Ectodermal cell (in vitro differentiated cells): ENCODE results near the gene MEIKIN.

ENCODE experiments used
- H3K27ac ChIP-seq: 2 replicates; pipeline ENCODE4 v1.7.0; 2013; ENCODE audit warnings: mild to moderate bottlenecking, low read depth, low read length; ENCODE audit not compliant: insufficient read depth, poor library complexity, severe bottlenecking
- H3K27me3 ChIP-seq: 2 replicates; pipeline ENCODE4 v1.7.0; 2013; ENCODE audit warnings: mild to moderate bottlenecking, low read length; ENCODE audit not compliant: insufficient read depth, control insufficient read depth, poor library complexity, severe bottlenecking
- H3K36me3 ChIP-seq: one replicate; pipeline ENCODE4 v1.7.0; 2013; ENCODE audit warnings: low read length; ENCODE audit not compliant: control insufficient read depth, insufficient read depth
- H3K4me1 ChIP-seq: one replicate; pipeline ENCODE4 v1.7.0; 2013; ENCODE audit warnings: low read length; ENCODE audit not compliant: control insufficient read depth, insufficient read depth
- H3K4me3 ChIP-seq: 2 replicates; pipeline ENCODE4 v1.7.0; 2013; ENCODE audit warnings: low read depth, low read length, control low read depth; ENCODE audit not compliant: insufficient read depth
- H3K9me3 ChIP-seq: 2 replicates; pipeline ENCODE4 v1.7.0; 2013; ENCODE audit warnings: mild to moderate bottlenecking, low read length, moderate library complexity; ENCODE audit not compliant: control insufficient read depth
- WGBS, 2 experiments: methylation state at CpG; one replicate each; pipeline ENCODE4 v1.1.7; 2013; ENCODE audit warnings: missing lambda C conversion rate in 2 of 2; 5-methylcytosine and 5-hydroxymethylcytosine counted together

Gene MEIKIN

DNA sequence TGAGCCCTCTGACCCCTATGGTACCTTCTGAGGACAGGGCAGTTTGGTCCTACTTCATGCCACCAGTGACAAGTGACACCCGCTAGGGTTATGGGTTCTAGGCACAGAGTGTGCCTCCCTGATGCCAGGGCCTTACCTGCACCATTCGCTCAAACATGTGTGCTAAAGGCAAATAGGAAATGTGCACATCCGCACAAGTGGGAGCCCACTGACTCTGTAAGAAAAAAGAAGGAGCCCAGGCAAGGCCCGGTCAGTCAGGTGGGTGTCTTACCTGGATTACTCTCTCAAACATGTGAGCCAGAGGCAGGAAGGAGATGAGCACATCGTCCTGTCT, 29.1 kb upstream of the MEIKIN start:
- no peaks in the 10 kb centered on the region for H3K27me3 ChIP-seq
- H3K27ac ChIP-seq, result no peak overlapping the region
- H3K9me3 ChIP-seq, result no peaks in the 10 kb centered on the region
- H3K4me1 ChIP-seq, result peaks cover 9% of the 10 kb centered on the region
- 79 to 86% methylated on average over 5 of the region's 5 CpGs for WGBS, 2 experiments
- H3K4me3 ChIP-seq, result no peak overlapping the region
- no peaks in the 10 kb centered on the region for H3K36me3 ChIP-seq

DNA sequence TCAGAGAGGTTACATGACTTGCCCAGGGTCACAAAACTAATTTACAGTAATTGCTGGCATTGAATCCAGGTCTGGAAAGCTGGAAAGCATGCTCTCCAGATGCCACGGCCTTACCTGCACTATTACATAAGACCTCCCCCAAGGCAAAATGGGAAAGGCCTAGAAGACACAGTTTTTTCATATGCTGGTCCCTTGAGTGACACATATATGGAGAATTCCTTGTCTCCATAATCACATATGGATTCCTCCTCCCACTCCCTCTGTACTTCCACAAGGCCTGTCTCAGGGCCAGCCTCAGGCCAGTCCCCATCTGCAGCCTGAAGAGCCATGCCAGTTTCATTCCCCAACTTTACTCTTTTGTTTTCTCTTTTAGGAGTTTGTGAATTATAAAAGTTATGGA, 28.6 kb upstream of the MEIKIN start:
- 81 to 84% methylated on average over 1 of the region's 1 CpG for WGBS, 2 experiments
- no peaks in the 10 kb centered on the region for H3K9me3 ChIP-seq
- H3K27ac ChIP-seq, result no peak overlapping the region
- H3K27me3 ChIP-seq, result no peaks in the 10 kb centered on the region
- H3K36me3 ChIP-seq, result no peaks in the 10 kb centered on the region
- H3K4me1 ChIP-seq, result peaks cover 9% of the 10 kb centered on the region
- no peak overlapping the region for H3K4me3 ChIP-seq

DNA sequence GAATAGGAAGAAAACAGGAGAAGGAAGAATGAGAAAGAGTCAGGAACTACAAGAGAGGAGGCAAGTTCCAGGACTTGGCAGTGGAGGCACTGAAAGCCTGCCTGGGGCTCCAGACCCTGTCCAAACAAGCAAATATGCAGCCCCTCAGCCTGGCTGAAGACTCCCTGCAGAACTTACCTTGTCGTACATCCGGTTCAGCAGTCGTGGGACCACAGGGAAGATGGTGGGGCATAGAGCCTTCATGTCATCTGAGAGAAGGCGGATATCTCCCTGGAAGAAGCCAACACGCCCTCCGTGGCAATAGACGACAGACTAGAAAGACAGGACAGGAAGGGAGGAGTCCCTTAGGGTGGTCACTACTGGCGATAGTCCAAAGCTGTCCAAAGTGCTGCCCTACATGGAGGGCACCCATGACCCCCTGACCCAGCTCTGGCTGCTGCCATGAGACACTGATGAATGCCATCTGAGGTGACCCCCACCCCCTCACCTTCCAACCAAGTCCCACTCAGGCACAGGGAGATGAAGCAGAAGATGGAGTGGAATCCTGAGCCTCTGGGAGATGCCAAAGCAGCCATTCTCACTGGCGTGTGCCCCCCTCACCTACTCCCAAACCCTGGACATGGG, 27.7 kb upstream of the MEIKIN start:
- 94 to 96% methylated on average over 9 of the region's 9 CpGs for WGBS, 2 experiments
- Histone ChIP-seq H3K27ac (no peak overlapping the region), H3K36me3 (no peaks in the 10 kb centered on the region), H3K4me1 (peaks cover 9% of the 10 kb centered on the region), H3K27me3 (no peaks in the 10 kb centered on the region), H3K4me3 (no peak overlapping the region), H3K9me3 (no peaks in the 10 kb centered on the region)

DNA sequence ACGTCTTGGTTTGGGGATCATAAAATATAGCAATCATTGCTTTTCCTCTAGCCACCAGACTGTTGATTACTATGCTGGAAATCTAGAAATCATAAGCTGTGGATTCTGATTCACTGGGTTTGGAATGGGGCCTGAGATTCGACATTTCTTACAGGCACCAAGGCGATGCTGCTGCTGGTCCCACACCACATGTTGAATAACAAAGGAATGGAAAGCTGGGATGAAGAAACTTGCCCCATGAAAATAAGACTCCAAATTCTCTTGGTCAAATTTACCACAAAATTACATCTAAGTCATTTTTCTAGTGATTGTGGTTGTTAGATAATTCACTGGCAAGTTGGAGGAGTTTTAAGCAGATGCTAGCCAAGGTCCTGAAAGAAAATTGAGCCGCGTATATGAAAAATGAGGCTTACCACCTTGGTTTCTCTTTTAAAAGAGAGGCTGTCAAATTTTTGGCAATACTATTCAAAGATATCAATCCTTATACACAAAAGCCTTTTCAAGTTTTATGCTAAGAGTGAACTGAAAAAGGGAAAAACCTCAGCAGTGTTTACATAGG, 23.0 kb upstream of the MEIKIN start:
- 92 to 93% methylated on average over 4 to 5 of the region's 5 CpGs for WGBS, 2 experiments
- no peaks in the 10 kb centered on the region for H3K36me3 ChIP-seq

DNA sequence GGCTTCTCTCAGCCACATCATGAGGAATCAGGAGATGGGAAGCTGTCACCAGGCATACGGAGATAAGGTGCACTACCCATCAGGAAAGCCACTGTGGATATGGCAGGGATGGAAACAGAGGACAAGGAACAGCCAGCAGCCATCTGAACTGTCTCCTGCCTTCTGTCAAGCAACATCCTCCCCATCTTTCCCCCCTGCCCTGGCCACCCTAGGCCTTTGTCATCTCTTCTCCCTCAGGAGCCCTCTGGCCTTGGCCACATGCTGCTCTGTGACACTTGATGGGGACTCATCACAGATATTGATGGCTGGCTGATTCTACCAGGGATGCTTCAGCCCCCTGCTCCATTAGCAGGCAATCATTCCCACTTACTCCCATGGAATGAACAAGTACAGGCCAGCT, 21.1 kb upstream of the MEIKIN start:
- H3K4me1 ChIP-seq, result no peaks in the 10 kb centered on the region
- no peaks in the 10 kb centered on the region for H3K9me3 ChIP-seq
- no peak overlapping the region for H3K4me3 ChIP-seq
- H3K27me3 ChIP-seq, result no peaks in the 10 kb centered on the region
- 96 to 97% methylated on average over 1 of the region's 1 CpG for WGBS, 2 experiments
- no peak overlapping the region for H3K27ac ChIP-seq
- H3K36me3 ChIP-seq, result no peaks in the 10 kb centered on the region

More for the DNA sequence above, 23.0 kb upstream of the MEIKIN start:
- no peak overlapping the region for H3K4me3 ChIP-seq
- H3K9me3 ChIP-seq, result no peaks in the 10 kb centered on the region
- H3K4me1 ChIP-seq, result no peaks in the 10 kb centered on the region
- no peak overlapping the region for H3K27ac ChIP-seq
- H3K27me3 ChIP-seq, result no peaks in the 10 kb centered on the region

DNA sequence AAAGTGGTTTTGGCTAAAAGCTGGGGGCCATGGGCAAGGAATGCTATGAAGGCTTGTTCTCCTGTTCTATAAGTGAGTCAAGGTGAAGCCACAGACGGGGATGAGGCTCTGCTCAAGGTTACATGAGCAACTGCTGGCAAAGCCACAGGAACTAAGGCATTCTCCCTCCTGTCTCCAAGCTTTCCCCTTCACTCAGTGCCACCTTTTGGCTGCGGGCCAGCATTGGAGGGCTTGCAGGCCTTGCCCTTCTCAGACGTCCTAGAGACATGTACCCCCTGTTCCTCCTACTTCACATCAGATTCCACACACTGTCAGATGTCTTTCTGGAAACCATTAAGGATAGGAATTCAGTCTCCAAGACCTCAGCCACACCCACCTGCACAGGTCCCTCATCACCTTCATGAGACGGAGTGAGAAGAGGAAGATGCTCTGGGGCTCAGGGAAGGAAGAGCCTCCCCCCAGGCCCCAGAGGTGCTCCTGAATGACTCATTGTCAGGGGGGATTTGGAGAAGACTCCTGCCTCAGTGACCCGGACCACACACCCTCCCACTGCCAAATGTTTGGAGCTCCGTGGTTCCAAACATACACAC, 20.5 kb upstream of the MEIKIN start:
- no peaks in the 10 kb centered on the region for H3K36me3 ChIP-seq
- no peaks in the 10 kb centered on the region for H3K27me3 ChIP-seq
- H3K4me3 ChIP-seq, result no peak overlapping the region
- H3K9me3 ChIP-seq, result no peaks in the 10 kb centered on the region
- no peaks in the 10 kb centered on the region for H3K4me1 ChIP-seq
- 81 to 85% methylated on average over 6 of the region's 6 CpGs for WGBS, 2 experiments
- no peak overlapping the region for H3K27ac ChIP-seq

DNA sequence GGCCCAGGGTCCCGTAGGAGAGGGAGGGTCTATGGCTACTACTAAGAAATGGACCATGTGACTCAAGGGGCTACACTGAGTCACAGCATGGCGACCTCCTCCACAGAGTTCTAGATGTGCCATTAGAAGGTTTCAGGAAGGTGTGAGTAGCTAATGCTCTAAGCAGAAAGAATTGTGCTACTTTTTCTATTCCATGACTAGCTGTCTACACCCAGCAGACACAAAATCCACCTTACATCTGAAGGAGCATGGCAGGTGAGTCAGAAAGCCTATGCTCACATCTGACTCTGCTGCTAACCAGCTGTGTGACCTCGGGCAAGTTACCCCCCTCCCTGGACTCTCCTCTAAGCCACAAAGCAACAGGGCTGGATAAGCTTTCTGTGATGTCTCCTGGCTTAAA, 14.4 kb upstream of the MEIKIN start:
- Histone ChIP-seq H3K4me3 (no peak overlapping the region), H3K9me3 (no peaks in the 10 kb centered on the region), H3K36me3 (no peaks in the 10 kb centered on the region), H3K4me1 (peaks cover 5% of the 10 kb centered on the region), H3K27ac (peak overlapping the region; percentile 32), H3K27me3 (no peaks in the 10 kb centered on the region)
- WGBS, 2 experiments, result 88 to 93% methylated on average over 3 of the region's 3 CpGs

DNA sequence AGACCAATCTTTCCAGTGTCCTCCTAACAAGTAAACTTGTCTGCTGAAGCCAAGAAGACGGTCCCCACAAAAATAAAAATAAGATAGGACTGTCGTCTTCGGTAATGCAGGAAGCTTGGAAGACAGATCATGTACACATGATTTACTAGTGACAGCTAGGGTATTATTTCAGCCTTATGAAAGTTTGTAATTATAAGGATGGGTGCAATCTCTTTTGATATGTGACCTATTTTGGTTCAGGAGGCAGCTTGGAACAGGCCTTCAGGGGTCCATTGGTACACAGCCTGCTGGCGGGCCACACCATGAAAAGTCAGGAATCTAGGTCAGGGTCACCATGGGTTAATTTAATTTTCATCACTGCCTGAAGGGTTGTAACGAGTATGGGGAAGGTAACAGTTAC, 13.7 kb upstream of the MEIKIN start:
- Histone ChIP-seq H3K4me1 (peaks cover 5% of the 10 kb centered on the region), H3K36me3 (no peaks in the 10 kb centered on the region), H3K27ac (no peak overlapping the region), H3K27me3 (no peaks in the 10 kb centered on the region), H3K9me3 (no peaks in the 10 kb centered on the region), H3K4me3 (no peak overlapping the region)
- 96 to 98% methylated on average over 5 of the region's 5 CpGs for WGBS, 2 experiments

DNA sequence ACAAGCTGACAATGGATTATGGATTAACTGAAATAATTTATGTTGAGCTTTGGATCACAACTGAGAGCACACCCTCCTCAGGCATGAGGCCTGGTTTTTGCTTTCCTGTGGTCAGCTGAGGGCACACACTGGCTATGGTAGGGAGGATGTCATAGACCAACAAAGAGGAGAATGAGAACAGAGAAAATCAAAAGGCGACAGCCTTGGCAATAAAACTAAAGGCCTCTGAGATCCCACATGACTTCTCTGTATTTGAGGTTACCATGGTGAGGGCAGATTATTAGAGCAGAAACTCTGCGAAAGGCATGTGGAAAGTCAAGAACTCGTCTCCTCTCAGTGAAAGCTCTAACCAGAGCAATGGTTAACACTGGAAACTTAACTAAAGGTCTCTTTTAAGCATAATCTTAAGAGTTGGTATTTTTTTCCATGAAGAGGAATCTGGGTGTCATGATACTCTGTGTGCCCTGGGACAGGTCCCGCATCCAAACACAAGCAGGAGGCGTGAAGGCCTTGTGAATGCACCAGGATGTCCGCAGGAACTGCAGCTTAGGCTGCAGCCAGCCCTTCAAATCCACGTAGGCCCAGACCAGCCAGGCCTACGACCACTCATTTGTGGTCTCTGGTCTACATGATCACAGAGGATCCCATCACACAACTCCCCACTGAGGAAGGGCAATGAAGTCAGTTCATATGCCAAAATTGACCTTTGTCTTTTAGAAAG, 12.4 kb upstream of the MEIKIN start:
- H3K27me3 ChIP-seq, result no peaks in the 10 kb centered on the region
- H3K27ac ChIP-seq, result peak overlapping the region; percentile 82
- 80 to 86% methylated on average over 8 of the region's 8 CpGs for WGBS, 2 experiments

DNA sequence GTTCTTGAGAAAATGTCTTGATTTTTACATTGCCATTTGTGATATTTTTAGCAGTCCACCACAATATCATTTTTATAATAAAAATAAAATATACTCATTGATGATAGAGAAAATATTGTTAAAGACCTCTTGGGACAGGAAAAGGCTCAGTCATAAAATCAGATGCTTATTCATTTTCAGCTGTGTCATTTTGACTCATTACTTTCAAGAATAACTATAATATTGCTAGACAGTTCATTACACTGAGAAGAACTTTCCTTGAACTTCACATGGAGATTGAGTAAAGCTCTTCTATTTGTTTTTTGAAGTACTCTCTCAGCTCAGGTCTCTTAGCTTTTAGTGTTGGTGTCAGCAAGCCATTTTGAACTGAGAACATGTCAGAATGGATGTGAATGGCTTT, 8.5 kb upstream of the MEIKIN start:
- Histone ChIP-seq H3K27ac (no peak overlapping the region), H3K4me1 (peaks cover 5% of the 10 kb centered on the region), H3K36me3 (no peaks in the 10 kb centered on the region), H3K27me3 (no peaks in the 10 kb centered on the region), H3K4me3 (no peak overlapping the region), H3K9me3 (no peaks in the 10 kb centered on the region)

More for the DNA sequence above, 12.4 kb upstream of the MEIKIN start:
- Histone ChIP-seq H3K4me3 (no peak overlapping the region), H3K36me3 (no peaks in the 10 kb centered on the region), H3K4me1 (peaks cover 5% of the 10 kb centered on the region), H3K9me3 (no peaks in the 10 kb centered on the region)
